ENCODE data around the gene THRAP3. TPM values are rescaled to one million over a fixed set of nuclear protein-coding genes. Genes with fewer than 3 reads are reported as not detected.

The THRAP3 gene
- total and polyA plus RNA-seq, 2 of the 8 experiments (the other 6 are each of a cell fraction or from before 2014, with no cell fraction given) = 40.2 to 183 TPM

DNA sequence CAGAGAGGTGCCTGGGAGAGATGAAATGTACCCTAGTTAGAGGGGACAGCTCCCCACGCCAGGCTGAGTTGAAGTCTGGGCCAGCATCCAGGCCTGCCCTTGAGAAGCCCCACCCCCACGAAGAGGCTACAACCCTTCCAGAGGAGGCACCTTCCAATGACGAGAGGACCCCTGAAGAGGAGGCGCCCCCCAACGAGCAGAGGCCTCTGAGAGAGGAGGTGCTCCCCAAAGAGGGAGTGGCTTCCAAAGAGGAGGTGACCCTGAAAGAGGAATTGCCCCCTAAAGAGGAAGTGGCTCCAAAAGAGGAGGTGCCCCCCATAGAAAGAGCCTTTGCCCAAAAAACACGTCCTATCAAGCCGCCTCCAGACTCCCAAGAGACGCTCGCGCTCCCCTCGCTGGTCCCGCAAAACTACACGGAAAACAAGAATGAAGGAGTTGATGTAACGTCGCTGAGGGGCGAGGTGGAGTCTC, 96.1 kb downstream of the THRAP3 start (continued):
- TF ChIP-seq YY1 (IDR thresholded peaks at IDR 0.05; ENCODE audit: low read depth, low read length) = no peak
- TF ChIP-seq TAF7 (optimal IDR thresholded peaks at IDR 0.05; ENCODE audit: borderline replicate concordance, low read depth, low read length) = no peak
- no peak for TF ChIP-seq GTF2F1 (IDR thresholded peaks at IDR 0.05; ENCODE audit: borderline replicate concordance, low read depth, low read length)
- TF ChIP-seq HDAC6 (IDR thresholded peaks at IDR 0.05; ENCODE audit: low read depth, low read length) = no peak
- no peak for TF ChIP-seq KDM5A (IDR thresholded peaks at IDR 0.05; ENCODE audit: low read length)
- TF ChIP-seq TCF12 (IDR thresholded peaks at IDR 0.05; ENCODE audit: low read depth, low read length) = no peak
- TF ChIP-seq, protein P1, sequence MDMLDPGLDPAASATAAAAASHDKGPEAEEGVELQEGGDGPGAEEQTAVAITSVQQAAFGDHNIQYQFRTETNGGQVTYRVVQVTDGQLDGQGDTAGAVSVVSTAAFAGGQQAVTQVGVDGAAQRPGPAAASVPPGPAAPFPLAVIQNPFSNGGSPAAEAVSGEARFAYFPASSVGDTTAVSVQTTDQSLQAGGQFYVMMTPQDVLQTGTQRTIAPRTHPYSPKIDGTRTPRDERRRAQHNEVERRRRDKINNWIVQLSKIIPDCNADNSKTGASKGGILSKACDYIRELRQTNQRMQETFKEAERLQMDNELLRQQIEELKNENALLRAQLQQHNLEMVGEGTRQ (IDR thresholded peaks at IDR 0.05; ENCODE audit: low read length) = no peak
- TF ChIP-seq CBX8 (IDR thresholded peaks at IDR 0.05; ENCODE audit: borderline replicate concordance, low read depth, low read length) = no peak
- TF ChIP-seq NANOG (IDR thresholded peaks at IDR 0.05; ENCODE audit: insufficient read depth, low read depth, low read length, poor library complexity, severe bottlenecking) = no peak

Measured in H1 (cell line).